Measurements from ENCODE around the gene MRTFA. TPM values are rescaled to one million over a fixed set of nuclear protein-coding genes. Genes with fewer than 3 reads are reported as not detected.

Gene MRTFA
- total RNA-seq, 2 experiments from 2014 or later, result 47.7 to 66.9 TPM

- no peak for DNase-seq (ENCODE audit: low spot score)
- no peak overlapping the region for H3K27ac ChIP-seq (ENCODE audit: low read depth, low read length, poor library complexity, severe bottlenecking)
- no peaks in the 10 kb centered on the region; the same call in 1 of the 2 replicates for H4K20me1 ChIP-seq (ENCODE audit: insufficient read depth, low read length)
- H2AFZ ChIP-seq (ENCODE audit: low read length), result no peak overlapping the region
- H3K4me1 ChIP-seq (ENCODE audit: insufficient read depth, low read length, poor library complexity, severe bottlenecking), result peaks cover 25% of the 10 kb centered on the region
- H3K9me2 ChIP-seq (ENCODE audit: insufficient read depth, low read length), result no peaks in the 10 kb centered on the region
- TF ChIP-seq EZH2phosphoT487 (IDR thresholded peaks at IDR 0.05; ENCODE audit: borderline replicate concordance, low read depth, low read length) (no peak), CTCF (conservative IDR thresholded peaks at IDR 0.05; ENCODE audit: low read length) (no peak)
- H3K4me3 ChIP-seq (ENCODE audit: low read depth, low read length, poor library complexity, severe bottlenecking), result no peak overlapping the region
- no TSS peak for BruUV-seq (replicated peaks)
- POLR2A ChIA-PET, result no interaction called here
- H3K4me2 ChIP-seq (ENCODE audit: low read length), result no peak overlapping the region
- H3K36me3 ChIP-seq (ENCODE audit: insufficient read depth, low read length), result peaks cover 99% of the 10 kb centered on the region
- H3K79me2 ChIP-seq (ENCODE audit: insufficient read depth, low read depth, low read length), result no peaks in the 10 kb centered on the region
- intact Hi-C loops (cut with micrococcal nuclease; ENCODE audit: unreplicated experiment), result no loop called here
- H3K9me3 ChIP-seq (ENCODE audit: low read length), result no peaks in the 10 kb centered on the region
- CTCF ChIA-PET (ENCODE audit: unreplicated experiment), result interaction anchor here (0.7 kb wide), 1 partner anchor 27 kb away, joined by 3 read pairs; no protein-coding TSS in a partner anchor
These were observed 231.1 kb downstream of the MRTFA start for GRCh38 chr22:40405178-40406062.

- intact Hi-C loops (cut with micrococcal nuclease; ENCODE audit: unreplicated experiment), result no loop called here
- Histone ChIP-seq H3K4me1 (ENCODE audit: insufficient read depth, low read length, poor library complexity, severe bottlenecking) (peaks cover 31% of the 10 kb centered on the region), H3K9me2 (ENCODE audit: insufficient read depth, low read length) (no peaks in the 10 kb centered on the region), H3K4me3 (ENCODE audit: low read depth, low read length, poor library complexity, severe bottlenecking) (no peak overlapping the region), H3K9me3 (ENCODE audit: low read length) (no peaks in the 10 kb centered on the region), H4K20me1 (ENCODE audit: insufficient read depth, low read length) (no peaks in the 10 kb centered on the region; the same call in 1 of the 2 replicates), H3K27ac (ENCODE audit: low read depth, low read length, poor library complexity, severe bottlenecking) (no peak overlapping the region), H3K79me2 (ENCODE audit: insufficient read depth, low read depth, low read length) (no peaks in the 10 kb centered on the region), H3K4me2 (ENCODE audit: low read length) (no peak overlapping the region), H2AFZ (ENCODE audit: low read length) (no peak overlapping the region), H3K36me3 (ENCODE audit: insufficient read depth, low read length) (peaks cover 90% of the 10 kb centered on the region)
- DNase-seq (ENCODE audit: low spot score), result no peak
- ChIA-PET CTCF (ENCODE audit: unreplicated experiment) (no interaction called here), POLR2A (no interaction called here)
- BruUV-seq (replicated peaks), result no TSS peak
- no peak for TF ChIP-seq EZH2phosphoT487 (IDR thresholded peaks at IDR 0.05; ENCODE audit: borderline replicate concordance, low read depth, low read length)
- TF ChIP-seq CTCF (conservative IDR thresholded peaks at IDR 0.05; ENCODE audit: low read length), result no peak
These were observed 232.0 kb downstream of the MRTFA start for GRCh38 chr22:40404251-40405177.
